Activated naive CD8-positive, alpha-beta T cell treated with anti-CD3 and anti-CD28 coated beads, Interleukin-2, amount 50 U/mL, for 16 hours (primary cell): Measurements from ENCODE around the gene INAFM2.

Source experiments
- DNase-seq: peaks from one replicate; pipeline ENCODE4 v3.0.0-alpha.2; 2020; ENCODE audit warnings: low read depth, low spot score

INAFM2 gene

GRCh38 chr15:40287505-40287904 lies 36.0 kb upstream of the INAFM2 start:
- no peak for DNase-seq

GRCh38 chr15:40287968-40288367 lies 35.5 kb upstream of the INAFM2 start:
- no peak for DNase-seq

- no peak for DNase-seq
Observed at GRCh38 chr15:40289140-40289775, 34.2 kb upstream of the INAFM2 start.

GRCh38 chr15:40290545-40290917 lies 33.0 kb upstream of the INAFM2 start:
- DNase-seq: no peak

- DNase-seq: no peak
Observed at GRCh38 chr15:40290918-40291574, 32.4 kb upstream of the INAFM2 start.

- no peak for DNase-seq
Observed at GRCh38 chr15:40292246-40292645, 31.2 kb upstream of the INAFM2 start.

GRCh38 chr15:40293006-40293405 lies 30.5 kb upstream of the INAFM2 start:
- DNase-seq: no peak

- no peak for DNase-seq
Observed at GRCh38 chr15:40293905-40294895, 29.3 kb upstream of the INAFM2 start.

- no peak for DNase-seq
Observed at GRCh38 chr15:40295297-40295696, 28.2 kb upstream of the INAFM2 start.

- no peak for DNase-seq
Observed at GRCh38 chr15:40295877-40296560, 27.5 kb upstream of the INAFM2 start.

- DNase-seq: no peak
Observed at GRCh38 chr15:40296561-40297230, 26.8 kb upstream of the INAFM2 start.

- DNase-seq: no peak
Observed at GRCh38 chr15:40297356-40297755, 26.1 kb upstream of the INAFM2 start.

- DNase-seq: no peak
Observed at GRCh38 chr15:40298216-40298935, 25.1 kb upstream of the INAFM2 start.

- DNase-seq: no peak
Observed at GRCh38 chr15:40300367-40300766, 23.1 kb upstream of the INAFM2 start.

- no peak for DNase-seq
Observed at GRCh38 chr15:40300771-40301170, 22.7 kb upstream of the INAFM2 start.

- DNase-seq: no peak
Observed at GRCh38 chr15:40301467-40302179, 21.9 kb upstream of the INAFM2 start.

GRCh38 chr15:40302288-40302886 lies 21.1 kb upstream of the INAFM2 start:
- DNase-seq: no peak

- DNase-seq: no peak
Observed at GRCh38 chr15:40302981-40303380, 20.5 kb upstream of the INAFM2 start.

GRCh38 chr15:40303576-40303975 lies 19.9 kb upstream of the INAFM2 start:
- DNase-seq: no peak

- DNase-seq: no peak
Observed at GRCh38 chr15:40305281-40305680, 18.2 kb upstream of the INAFM2 start.
